AG09319 (cell line): ENCODE data around the gene CLPTM1L.

ENCODE experiments used
- DNase-seq: peaks from one replicate; pipeline ENCODE4 v3.0.0-alpha.2; 2010; ENCODE audit warnings: low read depth; ENCODE audit errors: extremely low read depth
- TF ChIP-seq, protein P1 (sequence below): IDR thresholded peaks from 2 replicates; pipeline ENCODE4 v1.5.1; 2011; ENCODE audit warnings: low read depth, mild to moderate bottlenecking, inconsistent platforms, low read length, moderate library complexity

The CLPTM1L gene

DNA sequence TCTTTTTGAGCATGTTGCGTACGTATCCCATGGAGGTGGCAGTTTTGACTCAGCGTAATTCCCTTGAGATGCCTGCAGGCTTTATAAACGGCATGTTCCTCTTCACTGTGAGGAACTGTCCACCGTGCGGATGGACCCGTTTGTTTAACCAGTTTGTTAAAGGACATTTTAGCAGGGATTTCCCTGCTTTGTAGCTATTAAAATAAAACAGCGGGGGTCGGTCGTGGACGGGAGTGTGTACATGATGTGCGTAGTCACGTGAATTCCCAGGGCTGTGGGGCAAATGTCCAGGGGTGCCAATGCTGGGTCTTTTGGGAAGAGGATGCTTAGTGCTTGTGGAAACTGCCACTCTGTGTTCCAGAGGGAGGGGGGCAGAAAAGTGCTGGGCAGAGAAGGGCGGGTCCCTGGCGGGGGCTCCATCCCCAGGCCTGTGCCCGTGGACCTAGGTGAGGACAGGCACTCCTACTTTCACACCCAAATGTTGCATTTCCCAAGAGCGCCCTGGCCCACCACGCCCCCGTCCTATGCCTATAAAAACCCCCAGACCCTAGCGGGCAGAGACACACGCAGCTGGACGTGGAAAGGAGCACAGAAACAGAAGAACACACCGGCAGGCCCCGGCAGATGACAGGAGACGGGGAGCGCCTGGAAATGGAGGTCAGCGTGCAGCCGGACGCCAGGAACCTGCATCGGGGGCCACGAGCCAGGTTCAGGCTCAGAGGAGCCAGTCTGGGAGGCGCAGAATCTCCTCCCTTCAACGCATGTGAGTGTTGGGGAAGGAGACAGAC, 46.0 kb downstream of the CLPTM1L start:
- DNase-seq: no peak
- TF ChIP-seq, protein P1, sequence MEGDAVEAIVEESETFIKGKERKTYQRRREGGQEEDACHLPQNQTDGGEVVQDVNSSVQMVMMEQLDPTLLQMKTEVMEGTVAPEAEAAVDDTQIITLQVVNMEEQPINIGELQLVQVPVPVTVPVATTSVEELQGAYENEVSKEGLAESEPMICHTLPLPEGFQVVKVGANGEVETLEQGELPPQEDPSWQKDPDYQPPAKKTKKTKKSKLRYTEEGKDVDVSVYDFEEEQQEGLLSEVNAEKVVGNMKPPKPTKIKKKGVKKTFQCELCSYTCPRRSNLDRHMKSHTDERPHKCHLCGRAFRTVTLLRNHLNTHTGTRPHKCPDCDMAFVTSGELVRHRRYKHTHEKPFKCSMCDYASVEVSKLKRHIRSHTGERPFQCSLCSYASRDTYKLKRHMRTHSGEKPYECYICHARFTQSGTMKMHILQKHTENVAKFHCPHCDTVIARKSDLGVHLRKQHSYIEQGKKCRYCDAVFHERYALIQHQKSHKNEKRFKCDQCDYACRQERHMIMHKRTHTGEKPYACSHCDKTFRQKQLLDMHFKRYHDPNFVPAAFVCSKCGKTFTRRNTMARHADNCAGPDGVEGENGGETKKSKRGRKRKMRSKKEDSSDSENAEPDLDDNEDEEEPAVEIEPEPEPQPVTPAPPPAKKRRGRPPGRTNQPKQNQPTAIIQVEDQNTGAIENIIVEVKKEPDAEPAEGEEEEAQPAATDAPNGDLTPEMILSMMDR: no peak

DNA sequence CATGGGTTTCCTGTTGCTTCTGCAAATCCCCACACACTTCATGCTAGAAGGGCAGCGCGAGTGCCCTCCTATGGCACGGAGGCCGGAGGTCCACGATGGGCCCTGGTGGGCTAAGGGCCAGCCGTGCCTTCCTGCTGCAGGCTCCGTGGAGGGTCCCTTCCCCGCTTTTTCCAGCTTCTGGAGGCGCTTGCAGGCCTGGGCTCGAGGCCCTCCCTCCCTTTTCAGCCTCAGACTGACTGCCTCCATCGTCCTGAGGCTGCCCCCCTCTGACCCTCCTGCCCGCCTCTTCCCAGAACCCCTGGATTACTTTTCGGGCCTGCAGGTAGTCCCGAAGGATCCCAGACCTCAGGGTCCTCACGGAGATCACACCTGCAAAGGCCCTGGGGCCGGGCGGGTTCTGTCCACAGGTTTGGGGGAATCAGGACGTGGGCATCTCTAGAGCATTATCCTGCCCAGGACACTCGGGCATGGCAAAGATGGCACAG, 46.8 kb downstream of the CLPTM1L start:
- no peak for DNase-seq
- TF ChIP-seq, protein P1: no peak

DNA sequence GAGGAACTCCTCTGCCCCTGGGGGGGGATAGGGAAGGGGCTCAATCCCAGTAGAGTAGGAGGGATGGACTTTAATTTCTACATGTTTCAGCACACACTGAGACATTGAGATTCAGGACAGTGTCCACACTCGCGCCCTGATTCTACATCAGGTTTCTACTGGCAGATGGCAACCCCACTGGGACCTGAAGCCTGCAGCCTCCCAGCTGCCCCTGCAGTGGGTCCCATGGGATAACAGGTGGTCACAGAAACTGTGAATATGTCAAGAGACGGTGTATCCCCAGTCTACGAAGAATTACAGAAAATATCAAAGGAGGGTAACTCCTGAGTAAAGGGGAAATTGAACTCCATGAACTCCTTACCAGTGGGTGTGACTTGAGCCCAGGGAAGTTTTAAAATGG, 47.7 kb downstream of the CLPTM1L start:
- no peak for DNase-seq
- TF ChIP-seq, protein P1: no peak

DNA sequence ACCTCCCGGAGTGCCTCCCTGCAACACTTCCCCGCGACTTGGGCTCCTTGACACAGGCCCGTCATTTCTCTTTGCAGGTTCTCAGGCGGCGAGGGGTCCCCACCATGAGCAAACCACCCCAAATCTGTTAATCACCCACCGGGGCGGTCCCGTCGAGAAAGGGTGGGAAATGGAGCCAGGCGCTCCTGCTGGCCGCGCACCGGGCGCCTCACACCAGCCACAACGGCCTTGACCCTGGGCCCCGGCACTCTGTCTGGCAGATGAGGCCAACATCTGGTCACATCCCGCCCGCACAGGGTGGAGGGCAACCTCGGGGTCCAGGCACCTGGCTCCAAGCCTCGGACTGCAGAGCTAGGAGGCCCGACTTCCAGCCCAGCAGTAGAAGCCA, 49.3 kb downstream of the CLPTM1L start:
- TF ChIP-seq, protein P1: no peak
- DNase-seq: no peak

DNA sequence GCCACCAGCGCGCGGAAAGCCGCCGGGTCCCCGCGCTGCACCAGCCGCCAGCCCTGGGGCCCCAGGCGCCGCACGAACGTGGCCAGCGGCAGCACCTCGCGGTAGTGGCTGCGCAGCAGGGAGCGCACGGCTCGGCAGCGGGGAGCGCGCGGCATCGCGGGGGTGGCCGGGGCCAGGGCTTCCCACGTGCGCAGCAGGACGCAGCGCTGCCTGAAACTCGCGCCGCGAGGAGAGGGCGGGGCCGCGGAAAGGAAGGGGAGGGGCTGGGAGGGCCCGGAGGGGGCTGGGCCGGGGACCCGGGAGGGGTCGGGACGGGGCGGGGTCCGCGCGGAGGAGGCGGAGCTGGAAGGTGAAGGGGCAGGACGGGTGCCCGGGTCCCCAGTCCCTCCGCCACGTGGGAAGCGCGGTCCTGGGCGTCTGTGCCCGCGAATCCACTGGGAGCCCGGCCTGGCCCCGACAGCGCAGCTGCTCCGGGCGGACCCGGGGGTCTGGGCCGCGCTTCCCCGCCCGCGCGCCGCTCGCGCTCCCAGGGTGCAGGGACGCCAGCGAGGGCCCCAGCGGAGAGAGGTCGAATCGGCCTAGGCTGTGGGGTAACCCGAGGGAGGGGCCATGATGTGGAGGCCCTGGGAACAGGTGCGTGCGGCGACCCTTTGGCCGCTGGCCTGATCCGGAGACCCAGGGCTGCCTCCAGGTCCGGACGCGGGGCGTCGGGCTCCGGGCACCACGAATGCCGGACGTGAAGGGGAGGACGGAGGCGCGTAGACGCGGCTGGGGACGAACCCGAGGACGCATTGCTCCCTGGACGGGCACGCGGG, 49.9 kb downstream of the CLPTM1L start, which contains the start of gene TERT:
Gene TERT, minus strand, starts transcription at position 234 of the 815 bp plus-strand sequence. Its CDS starts 79 bp downstream, at position 155.
- TF ChIP-seq, protein P1: no peak
- no peak for DNase-seq

DNA sequence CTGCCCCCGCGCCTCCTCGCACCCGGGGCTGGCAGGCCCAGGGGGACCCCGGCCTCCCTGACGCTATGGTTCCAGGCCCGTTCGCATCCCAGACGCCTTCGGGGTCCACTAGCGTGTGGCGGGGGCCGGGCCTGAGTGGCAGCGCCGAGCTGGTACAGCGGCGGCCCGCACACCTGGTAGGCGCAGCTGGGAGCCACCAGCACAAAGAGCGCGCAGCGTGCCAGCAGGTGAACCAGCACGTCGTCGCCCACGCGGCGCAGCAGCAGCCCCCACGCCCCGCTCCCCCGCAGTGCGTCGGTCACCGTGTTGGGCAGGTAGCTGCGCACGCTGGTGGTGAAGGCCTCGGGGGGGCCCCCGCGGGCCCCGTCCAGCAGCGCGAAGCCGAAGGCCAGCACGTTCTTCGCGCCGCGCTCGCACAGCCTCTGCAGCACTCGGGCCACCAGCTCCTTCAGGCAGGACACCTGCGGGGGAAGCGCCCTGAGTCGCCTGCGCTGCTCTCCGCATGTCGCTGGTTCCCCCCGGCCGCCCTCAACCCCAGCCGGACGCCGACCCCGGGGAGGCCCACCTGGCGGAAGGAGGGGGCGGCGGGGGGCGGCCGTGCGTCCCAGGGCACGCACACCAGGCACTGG, 50.6 kb downstream of the CLPTM1L start:
- TF ChIP-seq, protein P1: no peak
- no peak for DNase-seq
